Panc1 (cell line): ENCODE data around the gene GPR65. TPM values are rescaled to one million over a fixed set of nuclear protein-coding genes. Genes with fewer than 3 reads are reported as not detected.

Source experiments
- ATAC-seq: fragments of 200-7000 bp; cut with Tn5 transposase; 2 replicates; pipeline ENCODE4 v1.9.1; 2020; ENCODE audit warnings: mild to moderate bottlenecking, moderate library complexity
- BruUV-seq: library from RNA; stranded (reverse); fragments of 400-500 nt; replicated peaks from 2 replicates; lab custom pipeline; 2021; lab: Mats Ljungman, UMichigan
- CTCF ChIA-PET: fragments of 300-600 bp; sonication (Branson Sonifier 250); formaldehyde crosslinking; loops from one replicate; lab custom pipeline; 2022; ENCODE audit warnings: antibody characterized with exemption; lab: Charles Lee
- POLR2A ChIA-PET: fragments of 300-600 bp; sonication (Branson Sonifier 250); formaldehyde crosslinking; loops from one replicate; lab custom pipeline; 2022; ENCODE audit warnings: antibody characterized with exemption; lab: Charles Lee
- DNase-seq: peaks from one replicate; pipeline ENCODE4 v3.0.0-alpha.2; 2010; ENCODE audit warnings: low read depth, low spot score
- H3K27ac ChIP-seq: 2 replicates; pipeline ENCODE4 v1.5.1; 2011; ENCODE audit warnings: mild to moderate bottlenecking, low read length, inconsistent platforms
- H3K27me3 ChIP-seq: fragments of 200-500 bp; sonication (Bioruptor generic); 2 replicates; pipeline ENCODE4 v1.6.0; 2014; ENCODE audit warnings: low read length, inconsistent platforms; ENCODE audit not compliant: control insufficient read depth, insufficient read depth
- H3K36me3 ChIP-seq: fragments of 200-500 bp; sonication (Bioruptor generic); 2 replicates; pipeline ENCODE4 v1.5.1; 2014; ENCODE audit warnings: inconsistent platforms, mild to moderate bottlenecking, low read length, moderate library complexity; ENCODE audit not compliant: control insufficient read depth, insufficient read depth
- H3K4me1 ChIP-seq: 2 replicates; pipeline ENCODE4 v1.5.1; 2011; ENCODE audit warnings: inconsistent platforms, mild to moderate bottlenecking, low read length, moderate library complexity; ENCODE audit not compliant: control insufficient read depth, insufficient read depth
- H3K4me3 ChIP-seq, 2 experiments: 2 replicates each; pipeline ENCODE4 v1.5.1; 2011 to 2012; ENCODE audit warnings: low read depth in 2 of 2, low read length in 2 of 2, mild to moderate bottlenecking in 2 of 2, inconsistent platforms in 1 of 2, moderate library complexity in 1 of 2
- H3K9me3 ChIP-seq: fragments of 200-500 bp; sonication (Bioruptor generic); 2 replicates; pipeline ENCODE4 v1.5.1; 2014; ENCODE audit warnings: low read depth, mild to moderate bottlenecking, inconsistent platforms, low read length, moderate library complexity; ENCODE audit not compliant: control insufficient read depth, insufficient read depth
- POLR2AphosphoS5 ChIP-seq: IDR thresholded peaks from 2 replicates; pipeline ENCODE4 v1.6.1; 2012; ENCODE audit warnings: mild to moderate bottlenecking, low read depth, low read length, moderate library complexity
- SIN3A ChIP-seq: IDR thresholded peaks from 2 replicates; pipeline ENCODE4 v1.6.1; 2012; ENCODE audit warnings: low read depth, mild to moderate bottlenecking, low read length, moderate library complexity, borderline replicate concordance; ENCODE audit not compliant: insufficient read depth
- TCF7L2 ChIP-seq: IDR thresholded peaks from 2 replicates; pipeline ENCODE4 v1.6.1; 2011; ENCODE audit warnings: mild to moderate bottlenecking, low read depth, low read length, inconsistent platforms
- in situ Hi-C: cut with HindIII; loops from 2 replicates; pipeline ENCODE4 v1.10.0; 2016; ENCODE audit warnings: low sequenced_read_pairs, low pct_unique_long_range_greater_than_20kb
- intact Hi-C: fragments of 100-400 bp; cut with micrococcal nuclease; formaldehyde crosslinking; loops from one replicate; pipeline ENCODE4 v1.10.0; 2022; ENCODE audit not compliant: unreplicated experiment
- total RNA-seq: library from RNA; stranded (reverse); gene quantifications from one replicate; pipeline ENCODE4 v1.2.1, GENCODE V29; 2021; ENCODE audit not compliant: unreplicated experiment
- TF ChIP-seq, protein P1 (sequence below): fragments of 450-650 bp; IDR thresholded peaks from 2 replicates; pipeline ENCODE4 v1.5.1; 2017; ENCODE audit warnings: mild to moderate bottlenecking
- TF ChIP-seq, protein P2 (sequence below), 2 experiments: IDR thresholded peaks; 2 replicates each; pipeline ENCODE4 v1.6.1; 2011 to 2012; ENCODE audit warnings: low read depth in 2 of 2, control low read depth in 1 of 2, low read length in 1 of 2, mild to moderate bottlenecking in 1 of 2, moderate library complexity in 1 of 2; ENCODE audit not compliant: insufficient read depth in 1 of 2

The GPR65 gene
- total RNA-seq, 1 experiment from 2014 or later: not detected

DNA sequence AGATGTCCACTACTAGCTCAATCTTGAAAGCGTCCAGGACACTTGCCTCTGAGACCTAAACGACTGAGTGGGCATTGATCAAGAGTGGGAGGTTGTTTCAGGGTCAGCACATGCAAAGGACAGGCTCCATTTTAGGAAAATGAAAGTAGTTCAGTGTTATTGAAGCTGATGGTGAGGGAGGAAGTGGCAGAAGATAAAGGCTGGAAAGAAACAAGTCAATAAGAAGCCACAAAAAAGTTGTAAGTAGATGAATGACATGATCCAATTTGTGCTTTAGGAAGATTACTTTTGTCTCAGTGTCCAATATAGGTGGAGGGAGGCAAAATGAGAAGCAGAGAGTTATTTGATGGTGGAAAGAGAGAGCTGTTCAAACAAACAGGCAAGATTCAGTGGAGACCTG lies 22.0 kb downstream of the GPR65 start:
- TF ChIP-seq, protein P1, sequence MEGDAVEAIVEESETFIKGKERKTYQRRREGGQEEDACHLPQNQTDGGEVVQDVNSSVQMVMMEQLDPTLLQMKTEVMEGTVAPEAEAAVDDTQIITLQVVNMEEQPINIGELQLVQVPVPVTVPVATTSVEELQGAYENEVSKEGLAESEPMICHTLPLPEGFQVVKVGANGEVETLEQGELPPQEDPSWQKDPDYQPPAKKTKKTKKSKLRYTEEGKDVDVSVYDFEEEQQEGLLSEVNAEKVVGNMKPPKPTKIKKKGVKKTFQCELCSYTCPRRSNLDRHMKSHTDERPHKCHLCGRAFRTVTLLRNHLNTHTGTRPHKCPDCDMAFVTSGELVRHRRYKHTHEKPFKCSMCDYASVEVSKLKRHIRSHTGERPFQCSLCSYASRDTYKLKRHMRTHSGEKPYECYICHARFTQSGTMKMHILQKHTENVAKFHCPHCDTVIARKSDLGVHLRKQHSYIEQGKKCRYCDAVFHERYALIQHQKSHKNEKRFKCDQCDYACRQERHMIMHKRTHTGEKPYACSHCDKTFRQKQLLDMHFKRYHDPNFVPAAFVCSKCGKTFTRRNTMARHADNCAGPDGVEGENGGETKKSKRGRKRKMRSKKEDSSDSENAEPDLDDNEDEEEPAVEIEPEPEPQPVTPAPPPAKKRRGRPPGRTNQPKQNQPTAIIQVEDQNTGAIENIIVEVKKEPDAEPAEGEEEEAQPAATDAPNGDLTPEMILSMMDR: no peak
- TF ChIP-seq, protein P2, sequence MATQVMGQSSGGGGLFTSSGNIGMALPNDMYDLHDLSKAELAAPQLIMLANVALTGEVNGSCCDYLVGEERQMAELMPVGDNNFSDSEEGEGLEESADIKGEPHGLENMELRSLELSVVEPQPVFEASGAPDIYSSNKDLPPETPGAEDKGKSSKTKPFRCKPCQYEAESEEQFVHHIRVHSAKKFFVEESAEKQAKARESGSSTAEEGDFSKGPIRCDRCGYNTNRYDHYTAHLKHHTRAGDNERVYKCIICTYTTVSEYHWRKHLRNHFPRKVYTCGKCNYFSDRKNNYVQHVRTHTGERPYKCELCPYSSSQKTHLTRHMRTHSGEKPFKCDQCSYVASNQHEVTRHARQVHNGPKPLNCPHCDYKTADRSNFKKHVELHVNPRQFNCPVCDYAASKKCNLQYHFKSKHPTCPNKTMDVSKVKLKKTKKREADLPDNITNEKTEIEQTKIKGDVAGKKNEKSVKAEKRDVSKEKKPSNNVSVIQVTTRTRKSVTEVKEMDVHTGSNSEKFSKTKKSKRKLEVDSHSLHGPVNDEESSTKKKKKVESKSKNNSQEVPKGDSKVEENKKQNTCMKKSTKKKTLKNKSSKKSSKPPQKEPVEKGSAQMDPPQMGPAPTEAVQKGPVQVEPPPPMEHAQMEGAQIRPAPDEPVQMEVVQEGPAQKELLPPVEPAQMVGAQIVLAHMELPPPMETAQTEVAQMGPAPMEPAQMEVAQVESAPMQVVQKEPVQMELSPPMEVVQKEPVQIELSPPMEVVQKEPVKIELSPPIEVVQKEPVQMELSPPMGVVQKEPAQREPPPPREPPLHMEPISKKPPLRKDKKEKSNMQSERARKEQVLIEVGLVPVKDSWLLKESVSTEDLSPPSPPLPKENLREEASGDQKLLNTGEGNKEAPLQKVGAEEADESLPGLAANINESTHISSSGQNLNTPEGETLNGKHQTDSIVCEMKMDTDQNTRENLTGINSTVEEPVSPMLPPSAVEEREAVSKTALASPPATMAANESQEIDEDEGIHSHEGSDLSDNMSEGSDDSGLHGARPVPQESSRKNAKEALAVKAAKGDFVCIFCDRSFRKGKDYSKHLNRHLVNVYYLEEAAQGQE (IDR thresholded peaks at IDR 0.05; ENCODE audit: insufficient read depth in 1 of 2, low read depth in 2 of 2, low read length in 1 of 2): no peak
- TF ChIP-seq SIN3A (no peak), POLR2AphosphoS5 (no peak), TCF7L2 (no peak)
- ChIA-PET CTCF (no interaction called here), POLR2A (interaction anchor here (0.6 kb wide), 1 partner anchor 8 kb away, joined by 3 read pairs; no protein-coding TSS in a partner anchor)
- Histone ChIP-seq H3K4me1 (no peaks in the 10 kb centered on the region), H3K4me3 (no peak overlapping the region), H3K36me3 (no peaks in the 10 kb centered on the region), H3K9me3 (no peaks in the 10 kb centered on the region), H3K27ac (no peak overlapping the region), H3K27me3 (no peaks in the 10 kb centered on the region)
- no peak for ATAC-seq
- DNase-seq: no peak
- in situ Hi-C loops (no loop called here), intact Hi-C loops (no loop called here)
- BruUV-seq: no TSS peak

DNA sequence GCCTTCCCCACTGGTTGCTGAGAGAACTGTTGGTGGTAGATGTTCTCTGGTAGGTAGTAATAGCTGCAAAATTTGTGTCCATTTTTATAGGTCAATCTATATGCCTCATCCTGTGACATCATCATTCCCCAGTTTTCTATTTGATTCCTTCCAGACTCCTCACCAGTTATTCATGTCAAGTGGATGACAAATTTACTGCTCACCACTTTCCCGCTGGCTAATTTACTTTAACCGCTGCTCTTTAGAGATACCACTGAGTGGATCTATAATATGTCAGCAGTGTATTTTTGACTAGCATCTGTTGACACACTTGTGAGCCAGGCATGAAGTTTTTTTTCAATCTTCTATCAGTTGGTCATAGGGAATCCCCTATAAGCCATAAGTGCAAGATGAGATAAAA lies 24.6 kb downstream of the GPR65 start:
- ATAC-seq (no peak), DNase-seq (no peak)
- Histone ChIP-seq H3K27me3 (no peaks in the 10 kb centered on the region), H3K36me3 (no peaks in the 10 kb centered on the region), H3K27ac (no peak overlapping the region), H3K9me3 (no peaks in the 10 kb centered on the region), H3K4me3 (no peak overlapping the region), H3K4me1 (no peaks in the 10 kb centered on the region)
- intact Hi-C loops: no loop called here
- BruUV-seq: no TSS peak
- CTCF ChIA-PET: no interaction called here
- no peak for TF ChIP-seq POLR2AphosphoS5
- TF ChIP-seq TCF7L2: no peak
- TF ChIP-seq, protein P2 (IDR thresholded peaks at IDR 0.05; ENCODE audit: insufficient read depth in 1 of 2, low read depth in 2 of 2, low read length in 1 of 2): no peak
- in situ Hi-C loops: no loop called here
- POLR2A ChIA-PET: no interaction called here
